Breast epithelium (tissue), 3 donors: ENCODE data around the gene ZNF562.

Experiments used
- CTCF ChIP-seq, 3 donors: fragments of 450-650 bp; IDR thresholded peaks; one replicate each; pipeline ENCODE4 v1.5.1; 2016 to 2017; ENCODE audit warnings: antibody characterized with exemption in 3 of 3, mild to moderate bottlenecking in 3 of 3, moderate library complexity in 3 of 3
- POLR2A ChIP-seq: fragments of 450-650 bp; IDR thresholded peaks from one replicate; pipeline ENCODE4 v1.6.1; 2016; ENCODE audit warnings: antibody characterized with exemption, mild to moderate bottlenecking, moderate library complexity
- POLR2AphosphoS5 ChIP-seq, 3 donors: sonication (generic); formaldehyde crosslinking; IDR thresholded peaks; one replicate each; pipeline ENCODE4 v1.6.1; 2017; ENCODE audit warnings: antibody characterized with exemption in 3 of 3

- TF ChIP-seq POLR2AphosphoS5 (IDR thresholded peaks at IDR 0.05) (no peak), CTCF (IDR thresholded peaks at IDR 0.05) (no peak), POLR2A (no peak)
Measured at GRCh38 chr19:9672893-9673292, 2.0 kb downstream of the ZNF562 start.
